ENCODE measurements around the gene CXCL9.
"Not testable (repeated sequence)": the region's sequence is repeated elsewhere in the genome, so short reads cannot be mapped to it uniquely, and the experiment has no call there.

CXCL9 gene

GRCh38 chr4:76011700-76012387 is 4.5 kb upstream of the CXCL9 start:
- peak; percentile 59 to 77 (median 66) for DNase-seq

- no peak for DNase-seq
Observed at GRCh38 chr4:76011018-76011670, 3.8 kb upstream of the CXCL9 start.

GRCh38 chr4:76010576-76010975 is 3.3 kb upstream of the CXCL9 start:
- no peak for DNase-seq

- DNase-seq: peak in 1 of 4 experiments; percentile 29
Observed at GRCh38 chr4:76009311-76009710, 2.0 kb upstream of the CXCL9 start.

GRCh38 chr4:76003620-76004019 is 3.7 kb downstream of the CXCL9 start:
- DNase-seq: peak in 1 of 4 experiments; percentile 16

GRCh38 chr4:76003035-76003434 is 4.3 kb downstream of the CXCL9 start:
- peak; percentile 69 to 89 (median 80) for DNase-seq

- DNase-seq: peak; percentile 37 to 72 (median 53)
Observed at GRCh38 chr4:76002176-76002575, 5.1 kb downstream of the CXCL9 start.

GRCh38 chr4:76001700-76002099 is 5.6 kb downstream of the CXCL9 start:
- peak; percentile 29 to 56 (median 50) for DNase-seq

GRCh38 chr4:76000279-76000678 is 7.0 kb downstream of the CXCL9 start:
- DNase-seq: no peak

- DNase-seq: not testable (repeated sequence)
Observed at GRCh38 chr4:75998525-75999147, 8.7 kb downstream of the CXCL9 start.

GRCh38 chr4:75997946-75998345 is 9.4 kb downstream of the CXCL9 start:
- no peak for DNase-seq

GRCh38 chr4:75997081-75997480 is 10.2 kb downstream of the CXCL9 start:
- DNase-seq: no peak

GRCh38 chr4:75995727-75996126 is 11.6 kb downstream of the CXCL9 start:
- DNase-seq: peak; percentile 38 to 90 (median 68)

- DNase-seq: no peak
Observed at GRCh38 chr4:75992462-75992861, 14.8 kb downstream of the CXCL9 start.

- DNase-seq: peak in 2 of 4 experiments; percentile 12 to 24
Observed at GRCh38 chr4:75989846-75990528, 17.3 kb downstream of the CXCL9 start.

- DNase-seq: no peak
Observed at GRCh38 chr4:75985116-75985515, 22.2 kb downstream of the CXCL9 start.

GRCh38 chr4:75980576-75980975 is 26.7 kb downstream of the CXCL9 start:
- no peak for DNase-seq

- no peak for DNase-seq
Observed at GRCh38 chr4:75976177-75976576, 31.1 kb downstream of the CXCL9 start.

- no peak for DNase-seq
Observed at GRCh38 chr4:75973766-75974165, 33.5 kb downstream of the CXCL9 start.

- no peak for DNase-seq
Observed at GRCh38 chr4:75968084-75968483, 39.2 kb downstream of the CXCL9 start.

GRCh38 chr4:75963558-75963957 is 43.8 kb downstream of the CXCL9 start:
- no peak for DNase-seq

GRCh38 chr4:75962072-75962471 is 45.2 kb downstream of the CXCL9 start:
- not testable (repeated sequence) for DNase-seq

- DNase-seq: not testable (repeated sequence)
Observed at GRCh38 chr4:75958546-75958945, 48.8 kb downstream of the CXCL9 start.

Measured in suppressor macrophage (primary cell).